PC-3 (cell line): ENCODE measurements around the gene MEG3. TPM values are rescaled to one million over a fixed set of nuclear protein-coding genes. Genes with fewer than 3 reads are reported as not detected.

Source experiments
- ATAC-seq: fragments of 200-7000 bp; cut with Tn5 transposase; 2 replicates; pipeline ENCODE4 v1.9.1; 2020; ENCODE audit warnings: mild to moderate bottlenecking, moderate library complexity
- BruUV-seq: library from RNA; stranded (reverse); fragments of 400-500 nt; replicated peaks from 2 replicates; lab custom pipeline; 2021; lab: Mats Ljungman, UMichigan
- CTCF ChIA-PET: fragments of 300-600 bp; sonication (Branson Sonifier 250); formaldehyde crosslinking; loops from one replicate; lab custom pipeline; 2022; ENCODE audit warnings: antibody characterized with exemption; lab: Charles Lee
- POLR2A ChIA-PET: fragments of 300-600 bp; sonication (Branson Sonifier 250); formaldehyde crosslinking; loops from one replicate; lab custom pipeline; 2022; ENCODE audit warnings: antibody characterized with exemption; ENCODE audit not compliant: unreplicated experiment; lab: Charles Lee
- DNase-seq: peaks from one replicate; pipeline ENCODE4 v3.0.0-alpha.2; 2015
- H2AFZ ChIP-seq: fragments of 300-600 bp; sonication (generic); 2 replicates; pipeline ENCODE4 v1.6.0; 2016; ENCODE audit warnings: antibody characterized with exemption, low read length
- H3F3A ChIP-seq: fragments of 300-600 bp; sonication (generic); one replicate; pipeline ENCODE4 v1.6.0; 2017; ENCODE audit warnings: antibody characterized with exemption, low read length, control low read depth, mild to moderate bottlenecking; ENCODE audit not compliant: unreplicated experiment
- H3K27ac ChIP-seq: fragments of 300-600 bp; sonication (generic); 2 replicates; pipeline ENCODE4 v1.5.1; 2016; ENCODE audit warnings: mild to moderate bottlenecking, low read length
- H3K27me3 ChIP-seq: fragments of 300-600 bp; sonication (generic); 2 replicates; pipeline ENCODE4 v1.6.1; 2016; ENCODE audit warnings: low read length, mixed read lengths
- H3K36me3 ChIP-seq: fragments of 300-600 bp; sonication (generic); 2 replicates; pipeline ENCODE4 v1.6.1; 2016; ENCODE audit warnings: low read depth, mixed run types, low read length, mixed read lengths
- H3K4me1 ChIP-seq: fragments of 300-600 bp; sonication (generic); 2 replicates; pipeline ENCODE4 v1.5.1; 2016; ENCODE audit warnings: low read length; ENCODE audit not compliant: insufficient read depth
- H3K4me2 ChIP-seq: fragments of 300-600 bp; sonication (generic); 2 replicates; pipeline ENCODE4 v1.6.0; 2016; ENCODE audit warnings: low read length
- H3K4me3 ChIP-seq: fragments of 300-600 bp; sonication (generic); 2 replicates; pipeline ENCODE4 v1.5.1; 2016; ENCODE audit warnings: mild to moderate bottlenecking, low read length, mixed read lengths
- H3K79me2 ChIP-seq: fragments of 300-600 bp; sonication (generic); 2 replicates; pipeline ENCODE4 v1.6.1; 2017; ENCODE audit warnings: low read length, mixed read lengths
- H3K9ac ChIP-seq: fragments of 300-600 bp; sonication (generic); 2 replicates; pipeline ENCODE4 v1.6.0; 2016; ENCODE audit warnings: mild to moderate bottlenecking, low read length
- H3K9me2 ChIP-seq: fragments of 300-600 bp; sonication (generic); replicated peaks from 2 replicates; pipeline ENCODE4 v1.6.1; 2016; ENCODE audit warnings: mixed run types, low read length, mixed read lengths
- H3K9me3 ChIP-seq: fragments of 300-600 bp; sonication (generic); 2 replicates; pipeline ENCODE4 v1.6.1; 2016; ENCODE audit warnings: low read length, mixed read lengths
- H4K20me1 ChIP-seq: fragments of 300-600 bp; sonication (generic); 2 replicates; pipeline ENCODE4 v1.6.1; 2016; ENCODE audit warnings: low read length, mixed read lengths
- EZH2 ChIP-seq: fragments of 300-600 bp; sonication (generic); IDR thresholded peaks from one replicate; pipeline ENCODE4 v1.6.1; 2017; ENCODE audit warnings: antibody characterized with exemption, mild to moderate bottlenecking, low read length; ENCODE audit not compliant: unreplicated experiment
- EZH2phosphoT487 ChIP-seq: fragments of 300-600 bp; sonication (generic); IDR thresholded peaks from 2 replicates; pipeline ENCODE4 v1.6.1; 2018; ENCODE audit warnings: mild to moderate bottlenecking, antibody characterized with exemption, low read length, borderline replicate concordance
- intact Hi-C: fragments of 100-400 bp; cut with micrococcal nuclease; formaldehyde crosslinking; loops from 2 replicates; pipeline ENCODE4 v1.9.0; 2023
- total RNA-seq: library from RNA; depleted of rRNA; stranded (reverse); fragments of >200 nt; gene quantifications from 2 replicates; pipeline ENCODE4 v1.2.3, GENCODE V29; 2014
- TF ChIP-seq, protein P1 (sequence below): fragments of 300-600 bp; sonication (generic); conservative IDR thresholded peaks from 2 replicates; pipeline ENCODE4 v1.5.1; 2017; ENCODE audit warnings: antibody characterized with exemption, low read depth, mild to moderate bottlenecking, low read length

Gene MEG3
- total RNA-seq, 1 experiment from 2014 or later, result not detected

GRCh38 chr14:100834794-100835547 is 9.1 kb downstream of the MEG3 start:
- Histone ChIP-seq H3K4me1 (no peaks in the 10 kb centered on the region), H3K79me2 (no peaks in the 10 kb centered on the region), H3K4me2 (no peak overlapping the region), H3K4me3 (no peak overlapping the region), H3K9me2 (no peaks in the 10 kb centered on the region), H3K9ac (no peak overlapping the region), H3K36me3 (no peaks in the 10 kb centered on the region), H3F3A (no peaks in the 10 kb centered on the region), H3K9me3 (no peaks in the 10 kb centered on the region), H3K27ac (no peak overlapping the region), H3K27me3 (peaks cover 16% of the 10 kb centered on the region; the same call in 1 of the 2 replicates), H4K20me1 (no peaks in the 10 kb centered on the region), H2AFZ (no peak overlapping the region)
- POLR2A ChIA-PET, result no interaction called here
- DNase-seq (no peak), ATAC-seq (no peak)
- CTCF ChIA-PET, result no interaction called here
- intact Hi-C loops, result no loop called here
- BruUV-seq, result no TSS peak
- no peak for TF ChIP-seq EZH2phosphoT487
- TF ChIP-seq, protein P1, sequence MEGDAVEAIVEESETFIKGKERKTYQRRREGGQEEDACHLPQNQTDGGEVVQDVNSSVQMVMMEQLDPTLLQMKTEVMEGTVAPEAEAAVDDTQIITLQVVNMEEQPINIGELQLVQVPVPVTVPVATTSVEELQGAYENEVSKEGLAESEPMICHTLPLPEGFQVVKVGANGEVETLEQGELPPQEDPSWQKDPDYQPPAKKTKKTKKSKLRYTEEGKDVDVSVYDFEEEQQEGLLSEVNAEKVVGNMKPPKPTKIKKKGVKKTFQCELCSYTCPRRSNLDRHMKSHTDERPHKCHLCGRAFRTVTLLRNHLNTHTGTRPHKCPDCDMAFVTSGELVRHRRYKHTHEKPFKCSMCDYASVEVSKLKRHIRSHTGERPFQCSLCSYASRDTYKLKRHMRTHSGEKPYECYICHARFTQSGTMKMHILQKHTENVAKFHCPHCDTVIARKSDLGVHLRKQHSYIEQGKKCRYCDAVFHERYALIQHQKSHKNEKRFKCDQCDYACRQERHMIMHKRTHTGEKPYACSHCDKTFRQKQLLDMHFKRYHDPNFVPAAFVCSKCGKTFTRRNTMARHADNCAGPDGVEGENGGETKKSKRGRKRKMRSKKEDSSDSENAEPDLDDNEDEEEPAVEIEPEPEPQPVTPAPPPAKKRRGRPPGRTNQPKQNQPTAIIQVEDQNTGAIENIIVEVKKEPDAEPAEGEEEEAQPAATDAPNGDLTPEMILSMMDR, result no peak
- TF ChIP-seq EZH2, result no peak

GRCh38 chr14:100835548-100836310 is 9.8 kb downstream of the MEG3 start:
- Histone ChIP-seq H3K27me3 (peaks cover 16% of the 10 kb centered on the region; the same call in 1 of the 2 replicates), H4K20me1 (no peaks in the 10 kb centered on the region), H3K27ac (no peak overlapping the region), H2AFZ (no peak overlapping the region), H3K9me2 (no peaks in the 10 kb centered on the region), H3K36me3 (no peaks in the 10 kb centered on the region), H3K4me2 (no peak overlapping the region), H3F3A (no peaks in the 10 kb centered on the region), H3K4me1 (no peaks in the 10 kb centered on the region), H3K79me2 (no peaks in the 10 kb centered on the region), H3K9ac (no peak overlapping the region), H3K4me3 (no peak overlapping the region), H3K9me3 (no peaks in the 10 kb centered on the region)
- POLR2A ChIA-PET, result no interaction called here
- BruUV-seq, result no TSS peak
- ATAC-seq (no peak), DNase-seq (no peak)
- intact Hi-C loops, result no loop called here
- CTCF ChIA-PET, result no interaction called here
- no peak for TF ChIP-seq EZH2
- no peak for TF ChIP-seq EZH2phosphoT487
- TF ChIP-seq, protein P1, result no peak
